K562 (cell line): Measurements from ENCODE around the gene GRIN1. TPM values are rescaled to one million over a fixed set of nuclear protein-coding genes. Genes with fewer than 3 reads are reported as not detected.

Experiments used
- CEBPG ChIP-seq, 3 experiments: fragments of 200-800 bp in 1 of 3; sonication (Bioruptor generic) in 1 of 3; sonication (generic) in 1 of 3; formaldehyde crosslinking in 1 of 3; IDR thresholded peaks in 2 of 3; conservative IDR thresholded peaks in 1 of 3; 2 replicates each; pipeline versions ENCODE4 v1.6.1 to v1.8.0; 2016 to 2022; ENCODE audit warnings: missing compliant biosample characterization in 2 of 3, missing genetic modification characterization in 2 of 3, mild to moderate bottlenecking in 1 of 3, missing genetic modification reagents in 1 of 3
- DDX20 ChIP-seq: fragments of 450-650 bp; IDR thresholded peaks from 2 replicates; pipeline ENCODE4 v1.6.1; 2016; ENCODE audit warnings: missing genetic modification characterization, low read depth, mild to moderate bottlenecking, missing compliant biosample characterization, moderate library complexity
- DMBX1 ChIP-seq: fragments of 250-450 bp; sonication (Bioruptor Pico); IDR thresholded peaks from 2 replicates; pipeline ENCODE4 v1.8.0; 2022; ENCODE audit warnings: inconsistent platforms, mild to moderate bottlenecking, moderate library complexity, borderline replicate concordance
- HEY1 ChIP-seq: fragments of 250-450 bp; sonication (Bioruptor Pico); IDR thresholded peaks from 2 replicates; pipeline ENCODE4 v1.5.0; 2020; ENCODE audit warnings: mild to moderate bottlenecking, moderate library complexity, borderline replicate concordance
- LARP7 ChIP-seq: fragments of 450-650 bp; IDR thresholded peaks from 2 replicates; pipeline ENCODE4 v1.6.1; 2016
- MTA2 ChIP-seq: fragments of 450-650 bp; IDR thresholded peaks from 2 replicates; pipeline ENCODE4 v1.6.1; 2016; ENCODE audit warnings: low read depth
- NR2C1 ChIP-seq, 2 experiments: fragments of 450-650 bp; IDR thresholded peaks; 2 replicates each; pipeline ENCODE4 v1.6.1; 2017; ENCODE audit warnings: mild to moderate bottlenecking in 2 of 2, antibody characterized with exemption in 1 of 2, inconsistent platforms in 1 of 2, missing compliant biosample characterization in 1 of 2, missing genetic modification characterization in 1 of 2
- OTX1 ChIP-seq: fragments of 450-650 bp; formaldehyde crosslinking; IDR thresholded peaks from 2 replicates; pipeline ENCODE4 v1.4.0; 2022; ENCODE audit warnings: mild to moderate bottlenecking
- SMAD4 ChIP-seq: fragments of 250-450 bp; sonication (Bioruptor Pico); conservative IDR thresholded peaks from 2 replicates; pipeline ENCODE4 v1.8.0; 2021; ENCODE audit warnings: inconsistent platforms, mild to moderate bottlenecking, moderate library complexity
- SNRNP70 ChIP-seq: fragments of 200-400 bp; formaldehyde crosslinking; optimal IDR thresholded peaks from 2 replicates; pipeline ENCODE3; 2017; ENCODE audit warnings: low read depth, low read length
- STAT5A ChIP-seq: IDR thresholded peaks from 2 replicates; pipeline ENCODE4 v1.6.1; 2012; ENCODE audit warnings: low read length, inconsistent platforms, borderline replicate concordance
- TBL1XR1 ChIP-seq, 2 experiments: IDR thresholded peaks; 2 replicates each; pipeline ENCODE4 v1.6.1; 2012; ENCODE audit warnings: improper control_type of control experiment in 2 of 2, low read length in 2 of 2, mild to moderate bottlenecking in 1 of 2
- TSC22D4 ChIP-seq: fragments of 450-650 bp; IDR thresholded peaks from 2 replicates; pipeline ENCODE4 v1.6.1; 2016; ENCODE audit warnings: missing genetic modification characterization, missing biosample characterization, control low read depth
- ZBTB17 ChIP-seq: fragments of 450-650 bp; formaldehyde crosslinking; IDR thresholded peaks from 2 replicates; pipeline ENCODE4 v1.4.0; 2020; ENCODE audit warnings: mild to moderate bottlenecking
- ZNF316 ChIP-seq: fragments of 450-650 bp; IDR thresholded peaks from 2 replicates; pipeline ENCODE4 v1.6.1; 2016
- ZNF41 ChIP-seq: fragments of 250-450 bp; sonication (Bioruptor Pico); conservative IDR thresholded peaks from 2 replicates; pipeline ENCODE4 v1.4.0; 2020; ENCODE audit warnings: mild to moderate bottlenecking
- polyA plus RNA-seq, 8 experiments: library from polyadenylated mRNA; depleted of rRNA in 4 of 8; stranded (reverse) in 5 of 8; unstranded in 3 of 8; fragments of >200 nt; fragmentation: Nextera tagmentation in 2 of 8; fragmentation: Illumina TruSeq in 1 of 8; extraction: Ambion mirVana in 2 of 8; extraction: Trizol in 1 of 8; gene quantifications; 2 replicates each; pipeline versions ENCODE4 v1.2.1 to v1.2.3, GENCODE V29; 2011 to 2014; ENCODE audit warnings: inconsistent platforms in 1 of 8, missing spikeins in 1 of 8
- total RNA-seq, 7 experiments: library from RNA; depleted of rRNA in 6 of 7; stranded (reverse); fragments of >200 nt in 6 of 7; fragmentation: Illumina TruSeq in 2 of 7; extraction: Trizol in 2 of 7; gene quantifications; 2 replicates each; pipeline versions ENCODE4 v1.2.1 to v1.2.3, GENCODE V29; 2011 to 2021; ENCODE audit warnings: low replicate concordance in 1 of 7
- TF ChIP-seq, protein P1 (sequence below): fragments of 250-450 bp; sonication (Bioruptor Pico); IDR thresholded peaks from 2 replicates; pipeline ENCODE4 v1.4.0; 2020
- TF ChIP-seq, protein P2 (sequence below), 2 experiments: IDR thresholded peaks; 2 replicates each; pipeline ENCODE4 v1.6.1; 2011; ENCODE audit warnings: borderline replicate concordance in 1 of 2, control low read depth in 1 of 2, low read depth in 1 of 2, low read length in 1 of 2, mild to moderate bottlenecking in 1 of 2, mixed read lengths in 1 of 2, moderate library complexity in 1 of 2; ENCODE audit not compliant: insufficient read depth in 1 of 2, insufficient read length in 1 of 2, poor library complexity in 1 of 2, severe bottlenecking in 1 of 2; ENCODE audit errors: extremely low read depth in 1 of 2

GRIN1 gene
- total and polyA plus RNA-seq, 9 of the 15 experiments (the other 6 are each of a cell fraction or from before 2014, with no cell fraction given) = 0.03 to 0.35 (median 0.16) TPM; not detected in 6

DNA sequence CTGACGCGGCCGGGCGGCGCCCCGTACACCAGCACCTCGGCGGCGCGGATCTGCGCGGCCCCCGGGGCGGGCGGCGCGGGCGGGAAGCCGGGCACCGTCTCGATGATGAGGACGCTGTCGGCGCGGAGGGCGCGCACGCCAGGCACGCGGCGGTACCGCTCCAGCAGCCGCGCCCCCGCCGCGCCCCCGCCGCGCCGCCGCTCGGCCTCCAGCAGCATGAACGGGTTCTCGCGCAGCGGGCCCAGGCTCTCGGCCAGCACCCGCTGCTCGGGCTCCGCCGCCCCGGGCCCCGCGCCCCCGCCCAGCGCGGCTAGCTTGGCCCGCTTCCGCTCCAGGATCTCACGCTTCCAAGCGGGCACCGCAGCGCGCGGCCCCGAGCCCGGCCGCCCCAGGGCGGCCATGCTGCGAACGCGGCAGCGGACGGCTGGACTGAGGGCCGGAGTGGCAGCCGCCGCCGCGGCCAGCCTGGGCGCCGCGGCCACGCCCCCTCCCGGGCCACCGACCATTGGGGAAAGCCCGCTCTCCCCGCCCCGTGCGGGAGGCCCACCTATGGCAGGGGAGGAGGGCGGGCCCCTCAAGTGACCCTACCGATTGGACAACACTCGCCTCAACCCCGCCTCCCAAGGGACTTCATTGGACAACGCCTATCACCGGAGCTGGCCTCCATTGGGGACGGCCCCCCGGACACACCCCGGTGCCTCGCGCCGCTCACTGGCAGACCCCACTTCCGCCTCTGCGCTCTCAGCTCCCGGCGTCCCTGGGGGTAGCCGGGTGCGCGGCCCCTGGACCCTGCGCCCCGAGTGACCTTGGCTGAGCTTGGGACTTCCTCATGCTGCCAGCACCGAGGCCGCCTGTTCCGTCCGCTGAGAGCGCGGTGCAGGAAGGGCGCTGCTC, 61.6 kb downstream of the GRIN1 start, which contains the start of gene TPRN (continued):
- TF ChIP-seq, protein P1, sequence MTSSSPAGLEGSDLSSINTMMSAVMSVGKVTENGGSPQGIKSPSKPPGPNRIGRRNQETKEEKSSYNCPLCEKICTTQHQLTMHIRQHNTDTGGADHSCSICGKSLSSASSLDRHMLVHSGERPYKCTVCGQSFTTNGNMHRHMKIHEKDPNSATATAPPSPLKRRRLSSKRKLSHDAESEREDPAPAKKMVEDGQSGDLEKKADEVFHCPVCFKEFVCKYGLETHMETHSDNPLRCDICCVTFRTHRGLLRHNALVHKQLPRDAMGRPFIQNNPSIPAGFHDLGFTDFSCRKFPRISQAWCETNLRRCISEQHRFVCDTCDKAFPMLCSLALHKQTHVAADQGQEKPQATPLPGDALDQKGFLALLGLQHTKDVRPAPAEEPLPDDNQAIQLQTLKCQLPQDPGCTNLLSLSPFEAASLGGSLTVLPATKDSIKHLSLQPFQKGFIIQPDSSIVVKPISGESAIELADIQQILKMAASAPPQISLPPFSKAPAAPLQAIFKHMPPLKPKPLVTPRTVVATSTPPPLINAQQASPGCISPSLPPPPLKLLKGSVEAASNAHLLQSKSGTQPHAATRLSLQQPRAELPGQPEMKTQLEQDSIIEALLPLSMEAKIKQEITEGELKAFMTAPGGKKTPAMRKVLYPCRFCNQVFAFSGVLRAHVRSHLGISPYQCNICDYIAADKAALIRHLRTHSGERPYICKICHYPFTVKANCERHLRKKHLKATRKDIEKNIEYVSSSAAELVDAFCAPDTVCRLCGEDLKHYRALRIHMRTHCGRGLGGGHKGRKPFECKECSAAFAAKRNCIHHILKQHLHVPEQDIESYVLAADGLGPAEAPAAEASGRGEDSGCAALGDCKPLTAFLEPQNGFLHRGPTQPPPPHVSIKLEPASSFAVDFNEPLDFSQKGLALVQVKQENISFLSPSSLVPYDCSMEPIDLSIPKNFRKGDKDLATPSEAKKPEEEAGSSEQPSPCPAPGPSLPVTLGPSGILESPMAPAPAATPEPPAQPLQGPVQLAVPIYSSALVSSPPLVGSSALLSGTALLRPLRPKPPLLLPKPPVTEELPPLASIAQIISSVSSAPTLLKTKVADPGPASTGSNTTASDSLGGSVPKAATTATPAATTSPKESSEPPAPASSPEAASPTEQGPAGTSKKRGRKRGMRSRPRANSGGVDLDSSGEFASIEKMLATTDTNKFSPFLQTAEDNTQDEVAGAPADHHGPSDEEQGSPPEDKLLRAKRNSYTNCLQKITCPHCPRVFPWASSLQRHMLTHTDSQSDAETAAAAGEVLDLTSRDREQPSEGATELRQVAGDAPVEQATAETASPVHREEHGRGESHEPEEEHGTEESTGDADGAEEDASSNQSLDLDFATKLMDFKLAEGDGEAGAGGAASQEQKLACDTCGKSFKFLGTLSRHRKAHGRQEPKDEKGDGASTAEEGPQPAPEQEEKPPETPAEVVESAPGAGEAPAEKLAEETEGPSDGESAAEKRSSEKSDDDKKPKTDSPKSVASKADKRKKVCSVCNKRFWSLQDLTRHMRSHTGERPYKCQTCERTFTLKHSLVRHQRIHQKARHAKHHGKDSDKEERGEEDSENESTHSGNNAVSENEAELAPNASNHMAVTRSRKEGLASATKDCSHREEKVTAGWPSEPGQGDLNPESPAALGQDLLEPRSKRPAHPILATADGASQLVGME (CRISPR knock-in tag) = no peak
- TF ChIP-seq DDX20 (tag) (no peak), TBL1XR1 (IDR thresholded peaks at IDR 0.05; ENCODE audit: low read length in 2 of 2) (no peak), ZNF316 (no peak), CEBPG (CRISPR knock-in tag; IDR thresholded peaks at IDR 0.05) (no peak), CEBPG (tag; conservative IDR thresholded peaks at IDR 0.05 in 1 of 2, IDR thresholded peaks at IDR 0.05 in 1 of 2) (no peak), ZBTB17 (no peak), DMBX1 (CRISPR knock-in tag) (0 out of 2 replicates have a peak, but pooled peaks have one; percentile 37), MTA2 (no peak), HEY1 (no peak), LARP7 (no peak), STAT5A (no peak), TSC22D4 (tag) (no peak), SMAD4 (CRISPR knock-in tag) (peak; percentile 79), OTX1 (CRISPR knock-in tag) (no peak), SNRNP70 (no peak), NR2C1 (IDR thresholded peaks at IDR 0.05) (no peak), NR2C1 (tag; IDR thresholded peaks at IDR 0.05) (no peak), ZNF41 (CRISPR knock-in tag) (no peak)
- TF ChIP-seq, protein P2, sequence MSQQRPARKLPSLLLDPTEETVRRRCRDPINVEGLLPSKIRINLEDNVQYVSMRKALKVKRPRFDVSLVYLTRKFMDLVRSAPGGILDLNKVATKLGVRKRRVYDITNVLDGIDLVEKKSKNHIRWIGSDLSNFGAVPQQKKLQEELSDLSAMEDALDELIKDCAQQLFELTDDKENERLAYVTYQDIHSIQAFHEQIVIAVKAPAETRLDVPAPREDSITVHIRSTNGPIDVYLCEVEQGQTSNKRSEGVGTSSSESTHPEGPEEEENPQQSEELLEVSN (IDR thresholded peaks at IDR 0.05; ENCODE audit: borderline replicate concordance in 1 of 2, extremely low read depth in 1 of 2, insufficient read depth in 1 of 2, insufficient read length in 1 of 2, low read depth in 1 of 2, low read length in 1 of 2, poor library complexity in 1 of 2, severe bottlenecking in 1 of 2) = peak; percentile 46 to 88
